Prostate gland (tissue), 2 donors: ENCODE measurements around the gene DMP1. TPM values are rescaled to one million over a fixed set of nuclear protein-coding genes. Genes with fewer than 3 reads are reported as not detected.

Experiments
- DNase-seq: peaks from one replicate; pipeline ENCODE4 v3.0.0-alpha.2; 2019; ENCODE audit warnings: low spot score
- H3K27ac ChIP-seq, 2 donors: fragments of 200-600 bp; sonication (generic); 2 replicates each; pipeline ENCODE4 v1.5.1; 2017 to 2019
- H3K27me3 ChIP-seq: fragments of 200-600 bp; sonication (generic); replicated peaks from 2 replicates; pipeline ENCODE4 v1.5.1; 2019; ENCODE audit not compliant: insufficient read depth
- H3K36me3 ChIP-seq, 2 donors: fragments of 200-600 bp; sonication (generic); 1 replicate in 1 of 2; 2 replicates in 1 of 2; pipeline versions ENCODE4 v1.5.1 to v1.8.1; 2017 to 2019
- H3K4me1 ChIP-seq: fragments of 200-600 bp; sonication (generic); replicated peaks from 2 replicates; pipeline ENCODE4 v1.5.1; 2019
- H3K4me3 ChIP-seq, 2 donors: fragments of 200-600 bp; sonication (generic); 2 replicates each; pipeline ENCODE4 v1.5.1; 2017 to 2019
- H3K9me3 ChIP-seq: fragments of 200-600 bp; sonication (generic); 2 replicates; pipeline ENCODE4 v1.5.1; 2017
- CTCF ChIP-seq, 4 experiments: fragments of 200-600 bp in 2 of 4; fragments of 450-650 bp in 2 of 4; sonication (generic) in 2 of 4; IDR thresholded peaks; 1 replicate in 3 of 4; 2 replicates in 1 of 4; pipeline ENCODE4 v1.5.1; 2016 to 2019; ENCODE audit warnings: antibody characterized with exemption in 4 of 4, mild to moderate bottlenecking in 2 of 4, moderate library complexity in 2 of 4
- POLR2A ChIP-seq: fragments of 450-650 bp; IDR thresholded peaks from one replicate; pipeline ENCODE4 v1.6.1; 2016; ENCODE audit warnings: antibody characterized with exemption, mild to moderate bottlenecking
- POLR2AphosphoS5 ChIP-seq: sonication (generic); formaldehyde crosslinking; IDR thresholded peaks from one replicate; pipeline ENCODE4 v1.6.1; 2017; ENCODE audit warnings: antibody characterized with exemption
- WGBS: methylation state at CpG from one replicate; pipeline ENCODE4 v1.1.5; 2018; 5-methylcytosine and 5-hydroxymethylcytosine counted together
- intact Hi-C: fragments of 100-400 bp; cut with DNase I; formaldehyde crosslinking; loops from one replicate; pipeline ENCODE4 v1.14.2; 2022
- total RNA-seq, 2 donors: library from RNA; depleted of rRNA; stranded (reverse); fragments of >200 nt; gene quantifications; one replicate each; pipeline ENCODE4 v1.1.0, GENCODE V29; 2016

DMP1 gene
- total RNA-seq, 2 donors from 2014 or later = not detected

GRCh38 chr4:87632469-87632868 lies 17.6 kb upstream of the DMP1 start:
- intact Hi-C loops = no loop called here

GRCh38 chr4:87633243-87633642 lies 16.8 kb upstream of the DMP1 start:
- Histone ChIP-seq H3K4me3 (no peak overlapping the region), H3K27me3 (no peaks in the 10 kb centered on the region), H3K36me3 (no peaks in the 10 kb centered on the region), H3K9me3 (no peaks in the 10 kb centered on the region), H3K27ac (no peak overlapping the region), H3K4me1 (no peaks in the 10 kb centered on the region)
- 28% methylated on average over 2 of the region's 2 CpGs for WGBS
- TF ChIP-seq CTCF (IDR thresholded peaks at IDR 0.05) = no peak
- peak; percentile 37 for TF ChIP-seq POLR2AphosphoS5
- DNase-seq = peak; percentile 40
- intact Hi-C loops = no loop called here

More at GRCh38 chr4:87632469-87632868, 17.6 kb upstream of the DMP1 start:
- 89% methylated on average over 1 of the region's 1 CpG for WGBS
- H3K27me3 ChIP-seq = no peaks in the 10 kb centered on the region
- TF ChIP-seq CTCF (IDR thresholded peaks at IDR 0.05) (no peak), POLR2AphosphoS5 (no peak), POLR2A (no peak)
- H3K9me3 ChIP-seq = no peaks in the 10 kb centered on the region
- DNase-seq = no peak
- no peak overlapping the region for H3K27ac ChIP-seq
- no peaks in the 10 kb centered on the region for H3K36me3 ChIP-seq
- no peak overlapping the region for H3K4me3 ChIP-seq
- H3K4me1 ChIP-seq = no peaks in the 10 kb centered on the region

- no peaks in the 10 kb centered on the region for H3K27me3 ChIP-seq
- no peak overlapping the region for H3K27ac ChIP-seq
- DNase-seq = no peak
- no peak overlapping the region for H3K4me3 ChIP-seq
- intact Hi-C loops = no loop called here
- no peaks in the 10 kb centered on the region for H3K9me3 ChIP-seq
- H3K4me1 ChIP-seq = no peaks in the 10 kb centered on the region
- no peak for TF ChIP-seq CTCF (IDR thresholded peaks at IDR 0.05)
- WGBS = 98% methylated on average over 6 of the region's 6 CpGs
- no peaks in the 10 kb centered on the region for H3K36me3 ChIP-seq
These were observed 5.8 kb upstream of the DMP1 start for GRCh38 chr4:87644286-87644685.

GRCh38 chr4:87650938-87651337 lies 858 bp downstream of the DMP1 start:
- DNase-seq = no peak
- Histone ChIP-seq H3K36me3 (no peaks in the 10 kb centered on the region), H3K9me3 (no peaks in the 10 kb centered on the region), H3K27ac (no peak overlapping the region), H3K4me3 (no peak overlapping the region), H3K4me1 (no peaks in the 10 kb centered on the region), H3K27me3 (no peaks in the 10 kb centered on the region)
- 88% methylated on average over 2 of the region's 2 CpGs for WGBS
- intact Hi-C loops = no loop called here
- no peak for TF ChIP-seq POLR2A
- no peak for TF ChIP-seq CTCF (IDR thresholded peaks at IDR 0.05)
- no peak for TF ChIP-seq POLR2AphosphoS5

GRCh38 chr4:87651941-87652340 lies 1.9 kb downstream of the DMP1 start:
- Histone ChIP-seq H3K4me3 (no peak overlapping the region), H3K9me3 (no peaks in the 10 kb centered on the region), H3K4me1 (no peaks in the 10 kb centered on the region), H3K27ac (no peak overlapping the region), H3K27me3 (no peaks in the 10 kb centered on the region), H3K36me3 (no peaks in the 10 kb centered on the region)
- 79% methylated on average over 3 of the region's 3 CpGs for WGBS
- intact Hi-C loops = no loop called here
- no peak for TF ChIP-seq CTCF (IDR thresholded peaks at IDR 0.05)
- no peak for TF ChIP-seq POLR2AphosphoS5
- no peak for TF ChIP-seq POLR2A
- no peak for DNase-seq
